Activated B cell treated with CpG ODN at 0.5 μM for 24 hours (primary cell): ENCODE data around the gene RXFP2. TPM values are rescaled to one million over a fixed set of nuclear protein-coding genes. Genes with fewer than 3 reads are reported as not detected.

Experiments
- ATAC-seq: fragments of 200-7000 bp; cut with Tn5 transposase; one replicate; pipeline ENCODE4 v1.10.0; 2021; ENCODE audit warnings: low read depth, mild to moderate bottlenecking, moderate library complexity
- CTCF ChIA-PET: fragments of 350-600 bp; sonication (Branson Sonifier 250); formaldehyde crosslinking; loops from one replicate; lab custom pipeline; 2021; ENCODE audit warnings: antibody characterized with exemption; lab: Charles Lee
- POLR2A ChIA-PET: fragments of 350-600 bp; sonication (Branson Sonifier 250); formaldehyde crosslinking; loops from one replicate; lab custom pipeline; 2021; ENCODE audit warnings: antibody characterized with exemption; lab: Charles Lee
- DNase-seq: peaks from one replicate; pipeline ENCODE4 v3.0.0; 2022
- H3K27ac Mint-ChIP-seq: one replicate; pipeline ENCODE4 v1.8.0; 2020; ENCODE audit warnings: mixed read lengths
- H3K27me3 Mint-ChIP-seq: one replicate; pipeline ENCODE4 v1.8.0; 2021; ENCODE audit warnings: mixed read lengths
- H3K36me3 Mint-ChIP-seq: one replicate; pipeline ENCODE4 v1.8.0; 2021; ENCODE audit warnings: low read depth, mixed read lengths
- H3K4me1 Mint-ChIP-seq: one replicate; pipeline ENCODE4 v1.8.0; 2021; ENCODE audit warnings: mixed read lengths
- H3K4me3 Mint-ChIP-seq: one replicate; pipeline ENCODE4 v1.8.0; 2020; ENCODE audit warnings: mild to moderate bottlenecking, mixed read lengths
- H3K9me3 Mint-ChIP-seq: one replicate; pipeline ENCODE4 v1.8.0; 2020; ENCODE audit warnings: mixed read lengths
- CTCF ChIP-seq: fragments of 200-600 bp; IDR thresholded peaks from one replicate; pipeline ENCODE4 v1.8.0; 2022; ENCODE audit warnings: antibody characterized with exemption, mild to moderate bottlenecking
- intact Hi-C: fragments of 100-400 bp; cut with micrococcal nuclease; formaldehyde crosslinking; loops from one replicate; pipeline ENCODE4 v1.15.1; 2024
- total RNA-seq: library from RNA; stranded (reverse); gene quantifications from 2 replicates; pipeline ENCODE4 v1.2.3, GENCODE V29; 2022

Gene RXFP2
- total RNA-seq, 1 donor from 2014 or later, result not detected

DNA sequence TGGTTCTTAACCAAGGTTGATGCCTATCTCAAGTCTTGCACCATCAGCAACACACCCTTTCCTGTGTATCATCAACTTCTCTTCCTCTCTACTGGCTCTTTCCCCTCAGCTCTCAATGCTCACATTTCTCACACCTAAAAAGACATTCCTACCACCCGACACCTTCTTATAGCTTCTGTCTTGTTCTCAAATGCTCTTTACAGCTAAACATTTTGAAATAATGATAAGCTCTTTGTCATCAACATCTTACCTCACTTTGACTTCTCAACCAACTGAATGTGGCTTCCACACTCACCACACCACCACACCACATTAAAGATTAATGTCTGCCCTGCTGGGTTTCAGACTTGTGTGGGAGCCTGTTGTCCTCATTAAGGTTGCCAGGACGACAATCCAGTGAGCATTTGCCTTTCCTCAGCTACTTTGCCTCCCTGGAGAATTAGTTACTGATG is 67.8 kb downstream of the RXFP2 start:
- CTCF ChIA-PET, result no interaction called here
- TF ChIP-seq CTCF, result no peak
- ATAC-seq (no peak), DNase-seq (no peak)
- intact Hi-C loops, result no loop called here
- no peak overlapping the region for H3K4me3 Mint-ChIP-seq
- no peak overlapping the region for H3K27ac Mint-ChIP-seq
- peaks cover 1% of the 10 kb centered on the region for H3K4me1 Mint-ChIP-seq
- peaks cover 3% of the 10 kb centered on the region for H3K27me3 Mint-ChIP-seq
- POLR2A ChIA-PET, result no interaction called here
- no peaks in the 10 kb centered on the region for H3K36me3 Mint-ChIP-seq
- H3K9me3 Mint-ChIP-seq, result peaks cover 13% of the 10 kb centered on the region

DNA sequence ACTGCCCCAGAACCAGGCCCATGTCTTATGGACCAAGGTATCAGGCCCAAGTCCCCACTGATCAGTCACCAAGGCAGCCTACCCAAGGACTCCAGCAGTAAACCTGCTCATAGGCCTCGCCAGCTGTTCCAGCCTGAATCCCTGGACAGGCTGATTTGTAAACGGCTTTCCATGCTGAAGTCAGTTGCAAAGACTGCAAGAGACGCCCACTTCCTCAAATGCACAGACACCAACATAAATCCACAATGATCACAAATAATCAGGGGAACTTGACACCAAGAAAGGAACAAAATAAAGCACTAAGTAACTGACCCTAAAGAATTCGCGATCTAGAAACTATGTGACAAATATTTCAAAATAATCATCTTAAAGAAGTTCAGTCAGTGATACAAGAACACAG is 75.2 kb downstream of the RXFP2 start:
- Mint-ChIP-seq H3K36me3 (peaks cover 3% of the 10 kb centered on the region), H3K27ac (no peak overlapping the region), H3K27me3 (peaks cover 3% of the 10 kb centered on the region), H3K9me3 (peaks cover 42% of the 10 kb centered on the region), H3K4me3 (no peak overlapping the region), H3K4me1 (no peaks in the 10 kb centered on the region)
- no peak for ATAC-seq
- no peak for TF ChIP-seq CTCF
- DNase-seq, result no peak
- intact Hi-C loops, result no loop called here
- CTCF ChIA-PET, result no interaction called here
- POLR2A ChIA-PET, result no interaction called here

- TF ChIP-seq CTCF, result no peak
- intact Hi-C loops, result no loop called here
- H3K27ac Mint-ChIP-seq, result no peak overlapping the region
- H3K9me3 Mint-ChIP-seq, result peaks cover 36% of the 10 kb centered on the region
- H3K4me3 Mint-ChIP-seq, result no peak overlapping the region
- ChIA-PET CTCF (no interaction called here), POLR2A (no interaction called here)
- ATAC-seq, result no peak
- peaks cover 3% of the 10 kb centered on the region for H3K27me3 Mint-ChIP-seq
- peaks cover 3% of the 10 kb centered on the region for H3K36me3 Mint-ChIP-seq
- no peaks in the 10 kb centered on the region for H3K4me1 Mint-ChIP-seq
- DNase-seq, result no peak
Measured at GRCh38 chr13:31815361-31816144, 76.2 kb downstream of the RXFP2 start.

DNA sequence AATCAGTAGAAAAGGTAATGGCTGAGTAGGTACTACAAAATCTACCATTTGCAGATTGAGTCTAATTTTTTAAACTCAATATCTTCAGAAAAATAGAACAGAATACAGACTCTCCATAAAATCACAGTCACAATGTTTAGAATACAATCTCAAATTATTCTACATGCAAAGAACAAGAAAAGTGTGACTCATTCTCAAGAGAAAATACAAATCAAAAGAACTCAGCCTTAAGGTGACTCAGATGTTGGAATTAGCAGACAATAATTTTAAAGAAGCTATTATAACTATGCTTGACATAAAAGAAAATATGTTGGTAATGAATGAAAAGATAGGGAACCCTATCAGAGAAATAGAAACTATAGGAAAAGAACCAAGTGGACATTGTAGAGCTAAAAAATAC is 78.9 kb downstream of the RXFP2 start:
- TF ChIP-seq CTCF, result no peak
- DNase-seq, result no peak
- Mint-ChIP-seq H3K9me3 (peaks cover 30% of the 10 kb centered on the region), H3K27me3 (no peaks in the 10 kb centered on the region), H3K4me3 (no peak overlapping the region), H3K27ac (no peak overlapping the region), H3K4me1 (no peaks in the 10 kb centered on the region), H3K36me3 (peaks cover 3% of the 10 kb centered on the region)
- ChIA-PET POLR2A (no interaction called here), CTCF (no interaction called here)
- ATAC-seq, result no peak
- intact Hi-C loops, result no loop called here

- H3K27me3 Mint-ChIP-seq, result peaks cover 3% of the 10 kb centered on the region
- no peak for TF ChIP-seq CTCF
- ChIA-PET POLR2A (no interaction called here), CTCF (interaction anchor here (1.6 kb wide), 1 partner anchor 85 kb away, joined by 4 read pairs; no protein-coding TSS in a partner anchor)
- no peaks in the 10 kb centered on the region for H3K4me1 Mint-ChIP-seq
- no peak for ATAC-seq
- no peaks in the 10 kb centered on the region for H3K9me3 Mint-ChIP-seq
- H3K27ac Mint-ChIP-seq, result no peak overlapping the region
- DNase-seq, result no peak
- no peaks in the 10 kb centered on the region for H3K36me3 Mint-ChIP-seq
- intact Hi-C loops, result loop anchor here (1.0 kb wide), 1 partner anchor 485 kb away; no protein-coding TSS in a partner anchor
- H3K4me3 Mint-ChIP-seq, result no peak overlapping the region
Measured at GRCh38 chr13:31824705-31825517, 85.6 kb downstream of the RXFP2 start.
